Colonic mucosa (tissue), 4 donors: Measurements from ENCODE around the gene TMEM269. TPM values are rescaled to one million over a fixed set of nuclear protein-coding genes. Genes with fewer than 3 reads are reported as not detected.

Source experiments
- DNase-seq: peaks from one replicate; pipeline ENCODE4 v3.0.0-alpha.2; 2020
- H3K27ac ChIP-seq: fragments of 200-600 bp; one replicate; pipeline ENCODE4 v1.8.0; 2021
- H3K27me3 ChIP-seq: fragments of 200-600 bp; one replicate; pipeline ENCODE4 v1.8.0; 2021
- H3K36me3 ChIP-seq: fragments of 200-600 bp; one replicate; pipeline ENCODE4 v1.8.0; 2021
- H3K4me1 ChIP-seq: fragments of 200-600 bp; one replicate; pipeline ENCODE4 v1.8.0; 2021; ENCODE audit warnings: mild to moderate bottlenecking
- H3K4me3 ChIP-seq: fragments of 200-600 bp; one replicate; pipeline ENCODE4 v1.8.0; 2021
- H3K9ac ChIP-seq, 2 donors: one replicate each; pipeline ENCODE4 v1.7.0; 2013; ENCODE audit warnings: control low read depth in 2 of 2, low read depth in 2 of 2, low read length in 2 of 2
- H3K9me3 ChIP-seq: fragments of 200-600 bp; one replicate; pipeline ENCODE4 v1.8.0; 2021
- CTCF ChIP-seq: fragments of 200-600 bp; IDR thresholded peaks from one replicate; pipeline ENCODE4 v1.8.0; 2022; ENCODE audit warnings: antibody characterized with exemption, mild to moderate bottlenecking
- intact Hi-C: fragments of 100-400 bp; cut with DNase I; formaldehyde crosslinking; loops from one replicate; pipeline ENCODE4 v1.14.1; 2022
- total RNA-seq, 2 donors: library from RNA; stranded (reverse); fragmentation: NEBNext Ultra II Directional in 1 of 2; extraction: Animal tissue kit (Norgen Biotek cat#: 25700) in 1 of 2; gene quantifications; one replicate each; pipeline ENCODE4 v1.2.1, GENCODE V29; 2021
- donor health status: healthy.
- donor health status: DM: no; HTN: no; CAD: no.
- donor health status: DM: no; HTN: no; CAD: no.

TMEM269 gene
- total RNA-seq, 2 donors from 2014 or later = 0.10 TPM; not detected in 1

DNA sequence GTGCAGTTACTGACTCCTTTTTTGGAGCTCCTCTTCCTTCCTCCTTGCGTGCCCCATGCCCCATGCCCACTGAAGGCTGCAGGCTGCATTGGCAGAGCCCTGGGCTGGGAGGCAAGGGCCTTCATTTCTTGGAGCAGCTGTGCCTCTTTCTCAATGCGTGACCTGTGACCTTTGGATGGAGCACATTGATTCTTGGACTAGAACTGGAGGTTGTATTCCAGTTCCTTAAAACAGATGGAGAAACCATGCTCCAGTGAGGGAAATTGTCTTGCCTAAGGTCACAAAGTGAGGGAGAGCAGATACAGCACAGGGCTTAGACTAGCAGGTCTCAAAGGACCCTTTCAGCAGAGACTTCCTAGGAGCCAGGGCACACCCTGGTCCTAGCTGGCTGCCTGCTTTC is 9.0 kb downstream of the TMEM269 start:
- no peak overlapping the region for H3K4me3 ChIP-seq
- no peaks in the 10 kb centered on the region for H3K9me3 ChIP-seq
- no peaks in the 10 kb centered on the region for H3K4me1 ChIP-seq
- no peak for TF ChIP-seq CTCF
- no peak for DNase-seq
- no peak overlapping the region for H3K9ac ChIP-seq
- no peaks in the 10 kb centered on the region for H3K36me3 ChIP-seq
- intact Hi-C loops = no loop called here
- no peaks in the 10 kb centered on the region for H3K27me3 ChIP-seq
- no peak overlapping the region for H3K27ac ChIP-seq

- no peak for TF ChIP-seq CTCF
- intact Hi-C loops = no loop called here
- Histone ChIP-seq H3K9me3 (no peaks in the 10 kb centered on the region), H3K4me1 (no peaks in the 10 kb centered on the region), H3K9ac (no peak overlapping the region), H3K4me3 (no peak overlapping the region), H3K27ac (no peak overlapping the region), H3K36me3 (no peaks in the 10 kb centered on the region), H3K27me3 (no peaks in the 10 kb centered on the region)
- DNase-seq = no peak
These were observed 12.6 kb downstream of the TMEM269 start for GRCh38 chr1:42797414-42797813.

DNA sequence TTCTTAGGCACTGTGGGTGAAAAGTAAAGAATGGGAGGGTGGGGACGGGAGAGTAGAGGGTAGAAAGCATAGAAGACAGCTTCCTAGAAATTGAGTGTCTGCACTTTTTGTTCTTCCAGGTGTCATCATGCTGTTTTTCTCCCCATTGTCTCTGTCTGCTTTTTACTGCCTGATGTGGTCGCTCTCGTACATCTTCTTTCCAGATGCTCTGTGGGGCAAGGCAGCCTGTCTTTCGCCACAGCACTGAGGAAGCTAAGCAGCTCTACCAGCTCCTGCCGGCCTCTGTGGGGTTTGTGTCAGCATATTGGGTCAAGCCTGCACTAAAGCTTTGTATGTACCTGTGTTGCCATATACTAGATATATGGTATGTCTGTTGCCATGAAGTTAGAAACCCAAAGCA is 13.2 kb downstream of the TMEM269 start:
- DNase-seq = no peak
- Histone ChIP-seq H3K27ac (no peak overlapping the region), H3K4me1 (no peaks in the 10 kb centered on the region), H3K27me3 (no peaks in the 10 kb centered on the region), H3K9ac (no peak overlapping the region), H3K9me3 (no peaks in the 10 kb centered on the region), H3K4me3 (no peak overlapping the region), H3K36me3 (no peaks in the 10 kb centered on the region)
- intact Hi-C loops = no loop called here
- TF ChIP-seq CTCF = no peak

DNA sequence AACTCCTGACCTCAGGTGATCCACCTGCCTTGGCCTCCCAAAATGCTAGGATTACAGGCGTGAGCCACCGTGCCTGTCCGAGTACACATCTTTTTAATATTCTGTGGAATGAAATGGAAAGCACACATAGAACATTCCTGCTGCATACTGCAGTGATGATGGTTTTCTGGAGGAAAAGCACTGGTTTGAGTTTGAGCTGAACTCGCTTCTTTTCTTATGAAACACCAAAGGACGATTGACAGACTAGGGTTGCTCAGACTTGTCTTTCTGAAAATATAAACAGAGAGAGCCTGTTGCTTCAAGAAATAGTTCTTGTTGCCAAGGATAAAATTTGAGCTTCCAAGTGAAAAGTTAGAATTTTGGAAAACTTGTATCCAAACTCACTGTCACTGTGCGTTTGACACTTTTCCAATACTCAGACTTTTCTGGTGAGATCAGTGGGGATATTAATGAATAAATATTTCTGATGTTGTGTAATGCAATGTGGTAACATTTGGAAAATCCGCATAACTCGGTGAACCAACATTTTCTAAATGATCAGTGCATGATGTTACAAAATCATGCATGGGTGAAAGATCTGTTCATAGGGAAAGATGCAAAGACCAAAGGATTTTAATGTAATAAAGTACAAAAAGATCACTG is 17.2 kb downstream of the TMEM269 start:
- intact Hi-C loops = no loop called here
- H3K27ac ChIP-seq = no peak overlapping the region
- no peaks in the 10 kb centered on the region for H3K4me1 ChIP-seq
- no peaks in the 10 kb centered on the region for H3K27me3 ChIP-seq
- DNase-seq = no peak
- H3K9ac ChIP-seq = no peak overlapping the region
- TF ChIP-seq CTCF = no peak
- H3K4me3 ChIP-seq = no peak overlapping the region
- no peaks in the 10 kb centered on the region for H3K36me3 ChIP-seq
- H3K9me3 ChIP-seq = no peaks in the 10 kb centered on the region

DNA sequence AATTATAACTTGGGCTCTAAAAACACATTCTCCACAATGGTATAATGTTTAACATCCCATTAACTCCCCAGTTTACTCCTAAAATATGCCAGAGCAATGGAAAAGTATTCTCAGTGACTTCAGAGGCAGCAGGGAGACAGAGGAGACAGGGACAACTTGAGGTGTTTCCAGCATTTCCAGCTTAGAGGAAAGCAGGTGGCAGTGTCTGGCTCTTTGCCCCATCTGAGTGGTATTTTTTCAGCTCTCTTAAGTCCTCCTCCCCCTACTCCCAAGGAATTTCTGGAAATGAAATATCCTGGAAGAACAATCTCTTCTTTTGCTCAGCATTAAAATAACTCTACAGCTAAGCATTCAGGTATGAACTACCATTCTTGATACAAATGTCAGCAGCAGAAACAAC is 21.4 kb downstream of the TMEM269 start:
- Histone ChIP-seq H3K9ac (no peak overlapping the region), H3K27ac (no peak overlapping the region), H3K4me3 (no peak overlapping the region), H3K27me3 (no peaks in the 10 kb centered on the region), H3K4me1 (no peaks in the 10 kb centered on the region), H3K36me3 (no peaks in the 10 kb centered on the region), H3K9me3 (no peaks in the 10 kb centered on the region)
- no peak for DNase-seq
- no peak for TF ChIP-seq CTCF
- intact Hi-C loops = no loop called here
